GM12892 (cell line): ENCODE measurements around the gene PDLIM7.

ENCODE experiments used
- POLR2A ChIP-seq: IDR thresholded peaks from 2 replicates; pipeline ENCODE4 v1.6.1; 2011; ENCODE audit warnings: low read depth, low read length, control low read depth
- POLR2AphosphoS5 ChIP-seq: IDR thresholded peaks from 2 replicates; pipeline ENCODE4 v1.6.1; 2011; ENCODE audit warnings: low read depth, low read length, control low read depth

DNA sequence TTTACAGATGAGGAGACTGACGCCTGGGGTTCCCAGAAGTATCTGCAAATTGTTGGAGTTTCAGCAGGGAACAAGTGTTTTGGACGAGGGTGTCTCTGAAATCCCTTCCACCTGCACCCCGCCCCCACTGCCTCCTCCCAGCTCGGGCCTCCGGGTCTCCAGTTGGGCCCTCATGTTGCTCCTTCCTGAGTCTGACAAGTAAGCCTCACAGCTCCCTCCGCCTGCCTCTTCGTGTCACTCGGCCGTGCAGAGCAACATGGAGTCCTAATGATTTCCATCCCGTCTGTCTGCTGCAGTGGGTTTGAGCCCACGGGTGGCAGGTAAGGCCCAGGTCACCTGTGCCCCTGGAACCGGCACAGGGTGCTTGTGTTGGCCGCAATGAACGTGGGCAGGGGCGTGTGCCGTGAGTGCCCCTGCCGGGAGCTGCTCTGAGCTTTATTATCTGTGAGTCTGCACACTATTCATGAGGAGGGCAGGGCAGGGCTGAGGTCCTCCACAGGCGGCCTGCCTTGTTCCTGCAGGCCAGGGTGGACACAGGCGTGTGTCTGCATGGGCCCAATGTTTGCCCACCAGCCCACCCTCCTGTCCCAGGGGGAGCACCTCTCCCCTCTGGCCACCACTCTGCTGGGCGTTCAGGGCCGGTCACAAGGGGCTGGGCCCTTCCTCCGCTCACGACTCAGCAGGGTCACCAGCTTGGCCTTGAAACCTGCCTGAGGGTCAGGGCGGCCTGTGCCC lies 6.1 kb upstream of the PDLIM7 start:
- TF ChIP-seq POLR2A, result no peak
- no peak for TF ChIP-seq POLR2AphosphoS5
